NT2/D1 (cell line): ENCODE data around the gene NELL1.

ENCODE experiments used
- DNase-seq: peaks from one replicate; pipeline ENCODE4 v3.0.0-alpha.2; 2011; ENCODE audit warnings: low read depth, low spot score
- H3K27me3 ChIP-seq: 2 replicates; pipeline ENCODE4 v1.6.0; 2011; ENCODE audit warnings: mild to moderate bottlenecking; ENCODE audit not compliant: insufficient read length, insufficient read depth
- H3K36me3 ChIP-seq: 2 replicates; pipeline ENCODE4 v1.6.1; 2011; ENCODE audit warnings: mild to moderate bottlenecking, low read length, mixed read lengths; ENCODE audit not compliant: insufficient read depth, insufficient read length
- H3K4me1 ChIP-seq: 2 replicates; pipeline ENCODE4 v1.5.1; 2011; ENCODE audit not compliant: insufficient read depth, insufficient read length
- H3K4me3 ChIP-seq: 2 replicates; pipeline ENCODE4 v1.5.1; 2011; ENCODE audit warnings: low read depth; ENCODE audit not compliant: insufficient read length
- H3K9ac ChIP-seq: 2 replicates; pipeline ENCODE4 v1.6.0; 2011; ENCODE audit warnings: low read depth; ENCODE audit not compliant: insufficient read length
- H3K9me3 ChIP-seq: 2 replicates; pipeline ENCODE4 v1.5.1; 2011; ENCODE audit warnings: mild to moderate bottlenecking, low read length; ENCODE audit not compliant: insufficient read depth
- SUZ12 ChIP-seq: IDR thresholded peaks from 2 replicates; pipeline ENCODE4 v1.6.1; 2011; ENCODE audit not compliant: insufficient read length, insufficient read depth; ENCODE audit errors: extremely low read depth
- YY1 ChIP-seq: IDR thresholded peaks from 2 replicates; pipeline ENCODE4 v1.6.1; 2011; ENCODE audit not compliant: insufficient read length, insufficient read depth
- ZNF274 ChIP-seq: IDR thresholded peaks from 2 replicates; pipeline ENCODE4 v1.6.1; 2011; ENCODE audit warnings: mild to moderate bottlenecking, low read depth, low read length

NELL1 gene

GRCh38 chr11:21169639-21170038 lies 500.3 kb downstream of the NELL1 start:
- TF ChIP-seq ZNF274 (no peak), YY1 (no peak), SUZ12 (no peak)
- no peak overlapping the region for H3K9ac ChIP-seq
- no peaks in the 10 kb centered on the region for H3K36me3 ChIP-seq
- no peaks in the 10 kb centered on the region for H3K9me3 ChIP-seq
- H3K4me3 ChIP-seq: no peak overlapping the region
- no peaks in the 10 kb centered on the region for H3K4me1 ChIP-seq
- no peaks in the 10 kb centered on the region for H3K27me3 ChIP-seq
- DNase-seq: no peak

GRCh38 chr11:21173476-21173875 lies 504.1 kb downstream of the NELL1 start:
- Histone ChIP-seq H3K4me3 (no peak overlapping the region), H3K9me3 (no peaks in the 10 kb centered on the region), H3K9ac (no peak overlapping the region), H3K36me3 (no peaks in the 10 kb centered on the region), H3K4me1 (no peaks in the 10 kb centered on the region), H3K27me3 (no peaks in the 10 kb centered on the region)
- DNase-seq: no peak
- TF ChIP-seq SUZ12: no peak
- TF ChIP-seq ZNF274: no peak
- TF ChIP-seq YY1: no peak

GRCh38 chr11:21174781-21175180 lies 505.4 kb downstream of the NELL1 start:
- TF ChIP-seq SUZ12 (no peak), YY1 (no peak), ZNF274 (no peak)
- no peak overlapping the region for H3K4me3 ChIP-seq
- H3K36me3 ChIP-seq: no peaks in the 10 kb centered on the region
- no peaks in the 10 kb centered on the region for H3K9me3 ChIP-seq
- no peaks in the 10 kb centered on the region for H3K4me1 ChIP-seq
- no peaks in the 10 kb centered on the region for H3K27me3 ChIP-seq
- H3K9ac ChIP-seq: no peak overlapping the region
- no peak for DNase-seq

- H3K4me1 ChIP-seq: no peaks in the 10 kb centered on the region
- TF ChIP-seq YY1 (no peak), SUZ12 (no peak), ZNF274 (no peak)
- no peaks in the 10 kb centered on the region for H3K27me3 ChIP-seq
- H3K9me3 ChIP-seq: no peaks in the 10 kb centered on the region
- H3K4me3 ChIP-seq: no peak overlapping the region
- no peaks in the 10 kb centered on the region for H3K36me3 ChIP-seq
- no peak for DNase-seq
- no peak overlapping the region for H3K9ac ChIP-seq
Measured at GRCh38 chr11:21177379-21177778, 508.0 kb downstream of the NELL1 start.

GRCh38 chr11:21179770-21180169 lies 510.4 kb downstream of the NELL1 start:
- Histone ChIP-seq H3K9ac (no peak overlapping the region), H3K27me3 (no peaks in the 10 kb centered on the region), H3K36me3 (no peaks in the 10 kb centered on the region), H3K4me1 (no peaks in the 10 kb centered on the region), H3K9me3 (no peaks in the 10 kb centered on the region), H3K4me3 (no peak overlapping the region)
- TF ChIP-seq YY1: no peak
- no peak for TF ChIP-seq ZNF274
- no peak for TF ChIP-seq SUZ12
- DNase-seq: no peak

- Histone ChIP-seq H3K9me3 (no peaks in the 10 kb centered on the region), H3K9ac (no peak overlapping the region), H3K36me3 (no peaks in the 10 kb centered on the region), H3K4me3 (no peak overlapping the region), H3K4me1 (no peaks in the 10 kb centered on the region), H3K27me3 (no peaks in the 10 kb centered on the region)
- TF ChIP-seq ZNF274 (no peak), YY1 (no peak), SUZ12 (no peak)
- no peak for DNase-seq
Measured at GRCh38 chr11:21180182-21180581, 510.8 kb downstream of the NELL1 start.

GRCh38 chr11:21185959-21186358 lies 516.6 kb downstream of the NELL1 start:
- Histone ChIP-seq H3K4me1 (no peaks in the 10 kb centered on the region), H3K4me3 (no peak overlapping the region), H3K36me3 (no peaks in the 10 kb centered on the region), H3K27me3 (no peaks in the 10 kb centered on the region), H3K9me3 (no peaks in the 10 kb centered on the region), H3K9ac (no peak overlapping the region)
- no peak for DNase-seq
- no peak for TF ChIP-seq ZNF274
- TF ChIP-seq YY1: no peak
- no peak for TF ChIP-seq SUZ12
